Measurements from ENCODE around the gene UROC1. TPM values are rescaled to one million over a fixed set of nuclear protein-coding genes. Genes with fewer than 3 reads are reported as not detected.
A peak's percentile ranks its signal among the peaks of the same experiment; 100 is the strongest.

The UROC1 gene
- total RNA-seq, 2 donors from 2014 or later: not detected

GRCh38 chr3:126548556-126549466 lies 31.2 kb upstream of the UROC1 start:
- intact Hi-C loops (cut with DNase I, micrococcal nuclease): no loop called here
- peak in 1 of 2 donors; percentile 4 for DNase-seq
- no peak for ATAC-seq

- ATAC-seq (no peak), DNase-seq (peak in 1 of 2 donors; percentile 4)
- intact Hi-C loops (cut with DNase I, micrococcal nuclease): no loop called here
Measured at GRCh38 chr3:126547721-126548120, 30.1 kb upstream of the UROC1 start.

DNA sequence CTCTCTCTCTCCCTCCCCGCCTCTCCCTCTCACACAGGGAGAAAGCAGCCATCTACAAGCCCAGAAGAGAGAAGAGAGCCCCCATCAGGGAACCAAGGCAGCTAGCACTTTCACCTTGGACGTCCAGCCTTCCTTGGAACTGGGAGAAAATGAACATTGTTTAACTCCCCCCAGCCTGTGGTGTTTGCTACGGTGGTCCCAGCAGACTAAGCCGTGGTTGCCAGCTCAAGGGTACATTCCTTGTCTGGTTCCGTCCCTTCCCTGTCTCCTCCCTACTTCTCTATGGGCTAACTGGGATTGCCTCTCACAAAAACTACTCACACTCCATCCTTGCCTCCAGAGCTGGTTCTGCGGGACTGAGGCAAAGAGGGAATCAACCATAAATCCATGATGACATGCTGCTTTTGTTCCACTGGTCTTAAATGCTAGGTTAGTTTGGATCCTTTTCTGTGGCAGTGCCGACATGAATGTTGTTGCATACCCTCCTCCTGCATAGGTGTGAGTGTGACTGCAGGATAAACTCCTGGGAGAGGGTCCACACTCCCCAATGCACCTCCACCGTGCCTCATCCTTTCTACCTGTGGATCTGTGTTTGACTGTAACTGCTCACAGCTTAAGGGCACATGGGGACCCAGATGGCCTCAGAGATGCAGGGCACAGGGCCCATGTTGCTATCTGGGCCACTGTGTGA lies 29.1 kb upstream of the UROC1 start:
- DNase-seq (no peak), ATAC-seq (no peak)
- intact Hi-C loops (cut with DNase I, micrococcal nuclease): no loop called here

- DNase-seq (peak; percentile 1 to 3), ATAC-seq (no peak)
- intact Hi-C loops (cut with DNase I, micrococcal nuclease): no loop called here
Measured at GRCh38 chr3:126546013-126546412, 28.4 kb upstream of the UROC1 start.

GRCh38 chr3:126545544-126545943 lies 28.0 kb upstream of the UROC1 start:
- ATAC-seq (no peak), DNase-seq (peak; percentile 1 to 8)
- intact Hi-C loops (cut with DNase I, micrococcal nuclease): no loop called here

DNA sequence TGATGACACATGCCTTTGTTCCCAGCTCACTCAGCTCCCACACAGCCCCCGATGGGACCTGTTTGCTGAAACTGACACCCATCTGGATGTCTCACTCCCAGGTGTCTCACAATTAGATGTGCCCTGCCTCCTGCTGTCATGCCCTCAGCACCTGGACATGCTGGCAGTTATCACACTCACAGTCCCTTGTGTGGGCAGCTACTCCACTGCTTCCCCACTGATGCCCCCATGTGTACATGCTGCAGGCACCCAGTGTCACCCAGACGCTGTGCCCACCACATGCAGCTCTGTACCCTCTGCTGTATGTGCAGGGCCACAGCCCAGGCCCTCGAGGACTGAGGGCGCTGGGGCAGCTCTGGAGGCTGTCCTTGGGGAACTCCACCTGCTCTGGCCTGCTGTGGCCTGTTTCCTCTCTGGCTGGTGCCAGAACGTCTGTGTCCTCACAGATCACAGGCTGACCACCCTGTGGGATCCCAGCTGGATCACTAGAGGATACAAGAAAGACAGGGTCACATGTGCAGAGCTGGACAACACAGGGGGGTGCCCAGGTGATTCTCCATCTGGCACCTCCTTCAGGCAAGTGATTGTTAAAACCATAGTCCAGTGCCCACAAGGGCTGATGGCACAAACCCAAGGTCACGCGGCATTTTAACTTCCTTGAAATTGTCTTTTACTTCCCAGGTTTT lies 27.2 kb upstream of the UROC1 start:
- intact Hi-C loops (cut with DNase I, micrococcal nuclease): no loop called here
- ATAC-seq (no peak), DNase-seq (peak in 1 of 2 donors; percentile 17)

DNA sequence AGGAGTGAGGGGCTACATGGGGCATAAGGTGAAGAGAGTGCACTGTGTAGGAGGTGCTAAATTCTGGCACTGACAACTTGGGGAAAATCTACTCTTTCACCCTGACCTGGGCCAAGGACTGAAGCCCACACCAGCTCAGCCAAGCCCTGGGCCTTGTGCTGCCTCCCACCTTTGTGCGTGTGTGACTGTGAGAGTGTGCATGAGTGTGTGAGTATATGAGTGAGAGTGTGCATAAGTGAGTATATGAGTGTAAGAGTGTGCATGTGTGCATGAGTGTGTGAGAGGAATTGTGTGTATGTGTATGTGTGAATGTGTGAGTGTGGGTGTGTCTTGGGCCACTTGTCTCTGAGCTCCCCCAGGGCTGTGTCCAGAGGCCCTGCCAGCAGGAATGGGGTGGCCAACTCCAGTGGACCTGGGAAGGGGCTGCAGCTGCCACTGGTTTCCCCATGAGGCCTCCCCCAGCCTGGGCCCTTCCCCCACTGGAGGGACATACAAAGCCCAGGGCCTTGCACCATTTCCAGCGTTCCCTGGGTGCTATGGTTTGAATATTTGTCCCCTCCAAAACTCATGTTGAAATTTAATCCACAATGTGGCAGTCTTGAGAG lies 26.0 kb upstream of the UROC1 start:
- DNase-seq (no peak), ATAC-seq (no peak)
- intact Hi-C loops (cut with DNase I, micrococcal nuclease): no loop called here

GRCh38 chr3:126542340-126543241 lies 25.0 kb upstream of the UROC1 start:
- ATAC-seq (no peak), DNase-seq (peak in 1 of 2 donors; percentile 22)
- intact Hi-C loops (cut with DNase I, micrococcal nuclease): no loop called here

GRCh38 chr3:126541628-126542339 lies 24.2 kb upstream of the UROC1 start:
- no peak for ATAC-seq
- intact Hi-C loops (cut with DNase I, micrococcal nuclease): no loop called here

GRCh38 chr3:126540951-126541627 lies 23.5 kb upstream of the UROC1 start:
- DNase-seq (peak; percentile 2 to 14), ATAC-seq (no peak)
- intact Hi-C loops (cut with DNase I, micrococcal nuclease): no loop called here

More at GRCh38 chr3:126541628-126542339, 24.2 kb upstream of the UROC1 start:
- DNase-seq: peak in 1 of 2 donors; percentile 14

DNA sequence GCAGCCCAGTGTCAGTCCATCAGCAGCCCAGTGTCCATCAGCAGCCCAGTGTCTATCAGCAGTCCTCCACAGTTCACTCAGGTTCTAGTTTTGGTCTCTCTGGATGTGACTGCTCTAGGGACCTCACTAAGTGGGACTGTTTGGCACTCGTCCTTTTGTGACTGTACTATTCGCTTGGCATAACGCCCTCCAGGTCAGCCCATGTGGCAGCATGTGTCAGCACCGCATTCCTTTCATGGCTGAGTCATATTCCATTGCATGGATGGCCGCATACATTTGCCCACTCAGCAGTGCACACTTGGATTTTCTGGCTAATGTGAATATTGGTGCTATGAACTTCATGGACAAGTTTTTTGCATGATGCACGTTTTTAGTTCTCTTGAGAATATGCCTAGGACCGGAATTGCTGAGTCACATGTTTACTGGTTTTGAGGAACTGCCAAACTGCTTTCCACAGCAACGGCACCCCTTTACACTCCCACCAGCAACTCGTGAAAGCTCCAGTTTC lies 22.8 kb upstream of the UROC1 start:
- intact Hi-C loops (cut with DNase I, micrococcal nuclease): no loop called here
- peak in 1 of 2 donors; percentile 31 for DNase-seq
- no peak for ATAC-seq

DNA sequence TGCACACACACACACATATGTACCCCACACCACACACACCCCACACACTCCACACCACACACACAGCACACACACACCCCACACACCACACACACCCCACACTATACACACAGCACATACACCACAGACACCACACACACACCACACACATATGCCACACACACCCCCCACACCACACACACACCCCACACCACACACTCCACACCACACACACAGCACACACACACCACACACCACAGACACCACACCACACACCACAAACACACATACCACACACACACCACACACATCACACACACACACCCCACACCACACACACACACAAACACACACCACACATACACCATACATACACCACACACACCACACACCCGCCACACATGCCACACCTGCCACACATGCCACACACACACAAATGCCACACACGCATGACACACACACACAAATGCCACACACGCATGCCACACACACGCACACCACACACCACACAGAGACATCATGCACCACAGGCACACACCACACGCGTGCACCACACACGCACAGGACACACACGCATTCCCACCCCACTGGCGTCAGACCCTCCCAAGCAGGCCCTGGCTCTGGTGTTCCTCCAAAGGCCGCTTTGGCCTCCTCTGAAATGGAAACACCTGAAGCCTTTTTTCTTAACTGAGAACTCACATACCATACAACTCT lies 22.1 kb upstream of the UROC1 start:
- DNase-seq: peak in 1 of 2 donors; percentile 16
- ATAC-seq: no peak
- intact Hi-C loops (cut with DNase I, micrococcal nuclease): no loop called here

DNA sequence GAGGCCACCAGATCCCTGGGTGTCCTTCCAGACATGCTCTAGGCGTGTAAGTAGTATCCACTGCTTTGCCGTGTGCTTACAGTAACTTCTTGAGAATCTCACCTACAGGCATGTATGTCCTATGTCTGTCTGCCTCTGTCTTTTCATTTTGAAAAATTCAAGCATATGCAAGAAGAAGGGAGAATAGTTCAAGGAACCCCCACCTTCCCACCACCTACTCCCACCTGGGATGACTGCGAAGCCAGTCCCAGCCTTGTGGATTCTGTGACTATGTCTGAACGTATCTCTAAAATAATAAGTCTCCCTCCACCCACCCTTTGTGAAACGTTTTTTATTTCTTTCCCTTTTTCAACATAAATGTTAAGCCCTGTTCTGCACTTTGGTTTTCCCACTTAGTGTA lies 21.4 kb upstream of the UROC1 start:
- no peak for ATAC-seq
- intact Hi-C loops (cut with DNase I, micrococcal nuclease): no loop called here
- peak; percentile 0 to 15 for DNase-seq

GRCh38 chr3:126538316-126538715 lies 20.7 kb upstream of the UROC1 start:
- DNase-seq: peak; percentile 5 to 17
- no peak for ATAC-seq

DNA sequence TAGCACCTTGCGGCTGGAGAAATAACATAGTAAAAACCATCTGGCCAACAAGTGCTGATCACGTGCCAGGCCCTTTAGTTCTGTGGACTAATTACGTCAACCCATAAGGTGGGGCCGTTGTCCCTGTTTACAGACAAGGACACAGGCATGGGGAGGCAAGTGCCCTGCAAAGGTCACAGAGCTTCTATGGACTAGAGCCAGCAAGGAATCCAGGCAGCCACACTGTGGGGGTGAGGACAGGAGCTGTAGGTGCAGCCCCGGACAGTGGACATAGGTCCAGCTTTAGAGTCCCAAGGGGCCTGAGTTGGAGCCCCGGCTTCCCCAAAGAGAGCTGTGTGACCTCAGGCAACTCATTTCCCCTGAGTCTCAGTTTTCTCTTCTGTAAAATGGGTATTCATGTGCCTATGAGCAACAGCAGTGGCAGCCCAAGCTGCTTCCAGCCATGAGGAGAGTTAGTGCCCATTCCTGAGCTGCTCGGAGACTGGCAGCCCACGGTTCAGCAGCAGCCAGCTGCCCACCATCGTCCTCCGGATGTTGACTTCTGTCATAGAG lies 20.2 kb upstream of the UROC1 start:
- DNase-seq (peak; percentile 64 to 71), ATAC-seq (peak; percentile 95)
- intact Hi-C loops (cut with DNase I, micrococcal nuclease): no loop called here

More at GRCh38 chr3:126538316-126538715, 20.7 kb upstream of the UROC1 start:
- intact Hi-C loops (cut with DNase I, micrococcal nuclease): no loop called here
